Measurements from ENCODE around the gene DEFB132. TPM values are rescaled to one million over a fixed set of nuclear protein-coding genes. Genes with fewer than 3 reads are reported as not detected.

The DEFB132 gene
- total and polyA plus RNA-seq, 2 donors (not counting 3 experiments of a cell fraction or from before 2014, with no cell fraction given): not detected

GRCh38 chr20:305745-306144 is 48.2 kb downstream of the DEFB132 start:
- no peaks in the 10 kb centered on the region for H3K9me3 ChIP-seq (replicated peaks; ENCODE audit: control insufficient read depth, insufficient read depth, low read length)
- no peaks in the 10 kb centered on the region for H3K36me3 ChIP-seq (ENCODE audit: control insufficient read depth in 2 of 2, extremely low read depth in 1 of 2, insufficient read depth in 2 of 2, low read length in 2 of 2)
- H2AFZ ChIP-seq (ENCODE audit: low read depth, low read length): no peak overlapping the region
- dilution Hi-C loops (cut with MboI; ENCODE audit: extremely low pct_ligation_motif_present, low sequenced_read_pairs) (no loop called here), intact Hi-C loops (cut with micrococcal nuclease) (no loop called here)
- ChIA-PET POLR2A (no interaction called here), CTCF (interaction anchor here (1.0 kb wide), 1 partner anchor 25 kb away, joined by 3 read pairs; no protein-coding TSS in a partner anchor)
- H3K4me3 ChIP-seq (replicated peaks in 1 of 3; ENCODE audit: insufficient read depth in 1 of 3, low read depth in 1 of 3, low read length in 3 of 3): no peak overlapping the region
- no peak for FAIRE-seq
- BruUV-seq (replicated peaks): no TSS peak
- no peak for DNase-seq (ENCODE audit: low read depth, low spot score)
- H3K79me2 ChIP-seq (ENCODE audit: control insufficient read depth, insufficient read depth, low read length): peaks cover 2% of the 10 kb centered on the region
- no peak overlapping the region for H3K4me2 ChIP-seq (ENCODE audit: insufficient read depth, low read length)
- no peak overlapping the region for H3K27ac ChIP-seq (ENCODE audit: insufficient read depth, low read depth, low read length)
- H3K4me1 ChIP-seq (ENCODE audit: control insufficient read depth, extremely low read depth, insufficient read depth, low read length): peaks cover 24% of the 10 kb centered on the region
- H3K9me1 ChIP-seq (replicated peaks; ENCODE audit: control insufficient read depth, extremely low read depth, insufficient read depth, low read length): no peaks in the 10 kb centered on the region
- no peak for TF ChIP-seq CTCF (IDR thresholded peaks at IDR 0.05; ENCODE audit: extremely low read depth in 1 of 2, insufficient read depth in 1 of 2, low read depth in 1 of 2, low read length in 2 of 2)
- no peak for TF ChIP-seq JUN (IDR thresholded peaks at IDR 0.05; ENCODE audit: borderline replicate concordance, insufficient read depth, insufficient read length, low read depth)
- TF ChIP-seq POLR2A (IDR thresholded peaks at IDR 0.05; ENCODE audit: low read depth, low read length): no peak
- TF ChIP-seq FOS (IDR thresholded peaks at IDR 0.05; ENCODE audit: borderline replicate concordance, insufficient read depth, low read length): no peak
- TF ChIP-seq, protein P1, sequence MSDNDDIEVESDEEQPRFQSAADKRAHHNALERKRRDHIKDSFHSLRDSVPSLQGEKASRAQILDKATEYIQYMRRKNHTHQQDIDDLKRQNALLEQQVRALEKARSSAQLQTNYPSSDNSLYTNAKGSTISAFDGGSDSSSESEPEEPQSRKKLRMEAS (IDR thresholded peaks at IDR 0.05; ENCODE audit: insufficient read depth, insufficient read length): no peak
- no peak for TF ChIP-seq EZH2 (IDR thresholded peaks at IDR 0.05; ENCODE audit: borderline replicate concordance, low read depth, low read length, severe bottlenecking)
- no peak for TF ChIP-seq POLR2AphosphoS5 (IDR thresholded peaks at IDR 0.05; ENCODE audit: insufficient read depth, low read depth, low read length)
- no peak for TF ChIP-seq GATA2 (IDR thresholded peaks at IDR 0.05; ENCODE audit: insufficient read depth, insufficient read length, low read depth, low read length)
- no peak for TF ChIP-seq MYC (IDR thresholded peaks at IDR 0.05; ENCODE audit: low read depth, low read length)
- H3K27me3 ChIP-seq (ENCODE audit: control insufficient read depth in 2 of 2, insufficient read depth in 2 of 2, low read length in 2 of 2): no peaks in the 10 kb centered on the region
- H3K9ac ChIP-seq (replicated peaks; ENCODE audit: extremely low read depth, insufficient read depth, low read length): no peak overlapping the region
- no peaks in the 10 kb centered on the region for H4K20me1 ChIP-seq (replicated peaks; ENCODE audit: control insufficient read depth, extremely low read depth, insufficient read depth, low read length)

Data from endothelial cell of umbilical vein (primary cell).